AG09319 (cell line): ENCODE results near the gene CAVIN2.

ENCODE experiments used
- DNase-seq: peaks from one replicate; pipeline ENCODE4 v3.0.0-alpha.2; 2010; ENCODE audit warnings: low read depth; ENCODE audit errors: extremely low read depth
- TF ChIP-seq, protein P1 (sequence below): IDR thresholded peaks from 2 replicates; pipeline ENCODE4 v1.5.1; 2011; ENCODE audit warnings: low read depth, mild to moderate bottlenecking, inconsistent platforms, low read length, moderate library complexity

CAVIN2 gene

DNA sequence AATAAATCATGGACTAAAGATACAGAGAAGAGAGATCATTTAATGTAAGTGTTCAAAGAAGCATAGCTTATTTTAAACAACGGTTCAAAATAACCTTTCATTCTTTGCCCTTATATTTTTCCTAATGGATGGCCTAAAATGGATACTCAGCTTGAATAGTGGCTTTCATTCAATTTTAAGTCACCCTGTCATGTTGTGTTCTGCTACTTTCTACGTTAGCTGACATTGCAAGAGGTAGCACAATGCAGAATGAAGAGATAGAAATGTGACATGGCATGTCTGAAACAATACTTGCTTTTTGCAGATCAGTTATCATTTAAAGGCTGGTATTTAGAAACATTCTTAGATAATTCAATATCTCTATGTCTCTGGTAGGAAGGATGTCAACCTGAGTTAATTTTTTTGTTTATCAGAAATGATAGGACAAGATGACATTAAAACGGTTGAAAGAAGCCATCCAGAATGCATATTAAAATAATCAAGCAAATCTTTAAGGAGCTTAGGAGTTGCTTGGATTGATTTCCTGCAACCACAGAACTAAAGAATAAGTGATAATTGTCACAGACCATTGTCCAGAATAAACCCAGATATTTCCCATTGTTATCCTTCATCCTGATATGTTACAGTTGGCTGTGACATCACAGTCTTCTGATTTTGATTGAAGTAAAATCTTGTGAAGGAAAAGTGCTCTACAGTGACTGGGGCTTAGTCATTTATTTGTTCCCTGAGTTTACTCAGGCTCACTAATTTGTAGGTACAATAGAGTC lies 41.7 kb upstream of the CAVIN2 start:
- TF ChIP-seq, protein P1, sequence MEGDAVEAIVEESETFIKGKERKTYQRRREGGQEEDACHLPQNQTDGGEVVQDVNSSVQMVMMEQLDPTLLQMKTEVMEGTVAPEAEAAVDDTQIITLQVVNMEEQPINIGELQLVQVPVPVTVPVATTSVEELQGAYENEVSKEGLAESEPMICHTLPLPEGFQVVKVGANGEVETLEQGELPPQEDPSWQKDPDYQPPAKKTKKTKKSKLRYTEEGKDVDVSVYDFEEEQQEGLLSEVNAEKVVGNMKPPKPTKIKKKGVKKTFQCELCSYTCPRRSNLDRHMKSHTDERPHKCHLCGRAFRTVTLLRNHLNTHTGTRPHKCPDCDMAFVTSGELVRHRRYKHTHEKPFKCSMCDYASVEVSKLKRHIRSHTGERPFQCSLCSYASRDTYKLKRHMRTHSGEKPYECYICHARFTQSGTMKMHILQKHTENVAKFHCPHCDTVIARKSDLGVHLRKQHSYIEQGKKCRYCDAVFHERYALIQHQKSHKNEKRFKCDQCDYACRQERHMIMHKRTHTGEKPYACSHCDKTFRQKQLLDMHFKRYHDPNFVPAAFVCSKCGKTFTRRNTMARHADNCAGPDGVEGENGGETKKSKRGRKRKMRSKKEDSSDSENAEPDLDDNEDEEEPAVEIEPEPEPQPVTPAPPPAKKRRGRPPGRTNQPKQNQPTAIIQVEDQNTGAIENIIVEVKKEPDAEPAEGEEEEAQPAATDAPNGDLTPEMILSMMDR, result no peak
- DNase-seq, result no peak

- TF ChIP-seq, protein P1, result no peak
- DNase-seq, result no peak
Measured at GRCh38 chr2:191885650-191886049, 38.8 kb upstream of the CAVIN2 start.

- TF ChIP-seq, protein P1, result no peak
- no peak for DNase-seq
Measured at GRCh38 chr2:191885098-191885497, 38.2 kb upstream of the CAVIN2 start.

DNA sequence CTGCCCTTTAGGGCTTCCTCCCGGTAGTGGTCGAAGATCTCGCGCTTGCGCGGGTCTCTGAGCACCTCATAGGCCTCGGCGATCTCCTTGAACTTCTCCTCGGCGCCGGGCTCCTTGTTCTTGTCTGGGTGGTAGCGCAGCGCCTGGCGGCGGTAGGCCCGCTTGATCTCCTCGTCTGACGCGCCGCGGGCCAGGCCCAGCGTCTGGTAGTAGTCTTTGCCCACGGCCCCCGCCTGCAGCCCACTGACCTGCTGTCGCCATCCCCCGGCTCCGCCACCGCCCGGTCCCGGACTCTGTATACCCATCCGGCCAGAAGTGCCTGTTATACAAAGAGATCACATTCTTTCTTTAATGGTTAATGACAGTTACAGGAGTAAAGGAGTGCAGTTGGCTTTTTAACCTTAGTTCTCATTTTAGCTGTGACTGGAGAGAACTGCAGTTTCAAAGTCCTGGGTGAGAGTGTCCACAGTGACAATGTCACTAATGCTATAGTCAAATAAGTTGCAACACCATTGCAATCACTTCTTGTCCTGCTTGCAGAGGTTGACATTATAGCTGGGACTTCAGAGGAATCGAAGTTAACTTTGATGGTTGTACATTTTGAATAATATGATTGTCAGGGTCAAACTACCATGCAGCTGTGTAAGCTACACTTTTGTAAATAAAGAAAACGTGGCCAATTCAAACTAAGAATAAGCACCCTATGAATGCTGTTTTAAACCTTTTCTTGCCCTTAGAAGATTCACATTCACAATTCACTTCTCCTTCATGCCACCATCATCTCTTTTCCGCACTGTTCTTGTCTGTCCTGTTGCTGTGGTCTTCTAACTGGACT lies 35.3 kb upstream of the CAVIN2 start:
- DNase-seq, result no peak
- TF ChIP-seq, protein P1, result no peak

DNA sequence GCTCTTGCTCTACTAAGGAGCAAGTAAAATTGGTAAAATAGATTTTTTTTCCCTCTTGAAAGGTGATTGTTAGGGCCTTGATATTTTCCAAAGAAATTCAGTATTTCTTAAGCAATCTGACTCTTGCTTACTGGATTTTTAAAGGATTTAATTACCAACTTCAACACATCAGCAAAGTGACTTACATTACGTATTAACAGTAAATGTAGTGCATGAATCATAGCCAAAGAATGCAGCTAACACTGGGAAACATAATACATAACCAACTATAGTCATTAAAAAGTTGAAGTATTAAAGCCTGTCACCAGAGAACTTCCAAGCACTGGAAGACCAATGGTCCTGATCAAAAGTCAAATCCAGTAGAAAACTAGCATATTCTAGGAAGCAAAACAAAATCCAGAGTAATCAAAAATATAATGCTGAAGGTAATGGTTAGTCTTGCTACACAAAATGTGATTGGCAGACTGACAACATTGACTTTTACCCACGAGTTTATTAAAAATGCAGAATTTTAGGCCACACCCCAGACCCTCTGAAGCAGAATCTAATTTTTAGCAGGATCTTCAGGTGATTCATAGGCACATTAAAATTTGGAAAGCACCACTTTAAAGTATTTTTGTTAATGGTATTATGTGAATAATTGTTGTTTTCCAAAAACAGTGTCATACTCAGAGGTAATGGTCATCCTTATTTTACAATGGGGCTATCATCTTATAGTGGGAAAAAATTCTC lies 31.8 kb upstream of the CAVIN2 start:
- TF ChIP-seq, protein P1, result no peak
- no peak for DNase-seq

DNA sequence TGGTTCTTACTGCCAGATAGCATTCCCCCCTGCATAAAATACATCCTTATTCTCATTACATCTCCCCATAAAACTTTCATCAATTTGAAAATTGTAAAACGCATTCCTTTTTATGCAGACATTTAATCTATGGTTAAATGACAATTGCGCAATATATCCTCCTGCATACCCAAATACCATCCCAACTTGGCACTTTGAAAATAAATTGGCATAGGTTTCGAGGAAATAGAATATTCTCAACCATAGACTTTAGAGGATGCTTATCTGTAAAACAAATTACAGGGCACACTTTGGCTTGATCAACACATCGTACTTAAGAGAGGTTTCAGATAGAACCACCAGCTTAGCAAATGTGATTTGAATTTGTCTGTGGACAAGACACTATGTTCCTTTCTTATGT lies 31.0 kb upstream of the CAVIN2 start:
- TF ChIP-seq, protein P1, result no peak
- no peak for DNase-seq
